D721Med (cell line): ENCODE data around the gene TCF4.

Source experiments
- DNase-seq: peaks from one replicate; pipeline ENCODE4 v3.0.0; 2011; ENCODE audit warnings: low spot score; ENCODE audit not compliant: insufficient read length
- FAIRE-seq: peaks from 2 replicates; lab custom pipeline; 2011; peaks lifted over from hg19 to GRCh38; lab: Jason Lieb, UNC
- TF ChIP-seq, protein P1 (sequence below): IDR thresholded peaks from 2 replicates; pipeline ENCODE4 v1.5.1; 2012; ENCODE audit warnings: mild to moderate bottlenecking, control low read depth; ENCODE audit not compliant: insufficient read depth; ENCODE audit errors: missing control alignments

TCF4 gene

DNA sequence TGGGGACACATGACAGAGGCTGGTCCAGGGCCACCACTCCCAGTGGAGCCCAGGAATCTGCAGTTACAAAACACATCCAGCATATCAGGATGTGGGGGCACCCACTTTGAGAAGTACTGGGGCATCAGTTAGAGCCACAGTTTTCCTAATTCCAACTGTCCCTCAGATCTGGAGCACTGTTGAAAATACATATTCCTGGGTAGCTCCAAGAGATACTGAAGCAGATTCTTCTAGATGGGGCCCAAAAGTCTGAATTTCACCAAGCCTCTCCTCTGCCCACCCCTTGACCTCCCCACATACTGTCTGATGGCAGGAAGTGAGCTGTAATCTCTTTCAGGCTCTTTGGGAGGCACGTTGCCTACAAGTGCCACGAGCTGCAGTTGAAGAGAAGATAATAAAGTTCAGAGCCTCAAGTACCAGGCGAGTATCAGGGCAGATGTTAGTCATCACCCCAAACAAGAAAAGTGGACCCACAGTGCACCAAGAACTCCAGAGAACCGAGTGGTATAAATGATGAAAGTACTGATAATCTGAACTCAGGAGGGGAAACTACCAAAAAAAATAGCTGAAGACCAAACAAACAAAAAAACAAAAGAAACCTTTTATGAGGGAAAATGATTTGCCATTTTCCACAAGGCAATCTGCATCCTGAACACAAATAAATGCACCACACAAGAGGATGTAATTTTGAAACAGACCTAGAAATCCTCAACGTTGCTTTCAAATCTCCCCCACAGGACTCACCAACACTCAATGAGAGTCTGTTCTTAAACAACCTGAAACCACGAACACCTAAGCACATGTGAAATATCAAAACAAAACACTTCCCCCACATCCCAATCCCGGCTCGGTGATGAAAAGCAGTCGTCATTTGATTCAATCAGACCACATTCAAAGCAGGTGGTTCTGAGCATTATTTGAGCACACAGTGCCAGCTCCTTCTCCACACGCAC, 98.7 kb downstream of the TCF4 start:
- TF ChIP-seq, protein P1, sequence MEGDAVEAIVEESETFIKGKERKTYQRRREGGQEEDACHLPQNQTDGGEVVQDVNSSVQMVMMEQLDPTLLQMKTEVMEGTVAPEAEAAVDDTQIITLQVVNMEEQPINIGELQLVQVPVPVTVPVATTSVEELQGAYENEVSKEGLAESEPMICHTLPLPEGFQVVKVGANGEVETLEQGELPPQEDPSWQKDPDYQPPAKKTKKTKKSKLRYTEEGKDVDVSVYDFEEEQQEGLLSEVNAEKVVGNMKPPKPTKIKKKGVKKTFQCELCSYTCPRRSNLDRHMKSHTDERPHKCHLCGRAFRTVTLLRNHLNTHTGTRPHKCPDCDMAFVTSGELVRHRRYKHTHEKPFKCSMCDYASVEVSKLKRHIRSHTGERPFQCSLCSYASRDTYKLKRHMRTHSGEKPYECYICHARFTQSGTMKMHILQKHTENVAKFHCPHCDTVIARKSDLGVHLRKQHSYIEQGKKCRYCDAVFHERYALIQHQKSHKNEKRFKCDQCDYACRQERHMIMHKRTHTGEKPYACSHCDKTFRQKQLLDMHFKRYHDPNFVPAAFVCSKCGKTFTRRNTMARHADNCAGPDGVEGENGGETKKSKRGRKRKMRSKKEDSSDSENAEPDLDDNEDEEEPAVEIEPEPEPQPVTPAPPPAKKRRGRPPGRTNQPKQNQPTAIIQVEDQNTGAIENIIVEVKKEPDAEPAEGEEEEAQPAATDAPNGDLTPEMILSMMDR: no peak
- FAIRE-seq: peak; percentile 98
- no peak for DNase-seq

DNA sequence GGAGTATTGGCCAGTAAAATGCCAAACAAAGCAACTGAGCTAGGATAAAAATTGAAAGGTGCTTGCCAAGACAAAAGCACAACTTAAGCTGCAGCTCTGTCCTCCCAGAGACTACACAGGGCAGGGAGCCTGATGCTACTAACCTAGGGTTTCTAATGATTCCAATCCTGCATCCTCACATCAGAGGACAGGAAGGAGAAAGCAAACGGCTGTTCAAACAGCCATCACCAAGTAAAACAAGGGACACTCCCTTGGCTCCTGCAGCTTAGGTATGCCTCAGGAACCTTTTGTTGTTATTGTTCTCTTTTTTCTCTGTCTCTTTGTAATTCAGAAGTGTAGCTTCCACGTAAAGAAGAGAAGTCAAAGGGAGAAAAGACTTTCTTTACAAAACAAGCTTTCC, 99.5 kb downstream of the TCF4 start:
- no peak for FAIRE-seq
- no peak for DNase-seq
- TF ChIP-seq, protein P1: no peak

DNA sequence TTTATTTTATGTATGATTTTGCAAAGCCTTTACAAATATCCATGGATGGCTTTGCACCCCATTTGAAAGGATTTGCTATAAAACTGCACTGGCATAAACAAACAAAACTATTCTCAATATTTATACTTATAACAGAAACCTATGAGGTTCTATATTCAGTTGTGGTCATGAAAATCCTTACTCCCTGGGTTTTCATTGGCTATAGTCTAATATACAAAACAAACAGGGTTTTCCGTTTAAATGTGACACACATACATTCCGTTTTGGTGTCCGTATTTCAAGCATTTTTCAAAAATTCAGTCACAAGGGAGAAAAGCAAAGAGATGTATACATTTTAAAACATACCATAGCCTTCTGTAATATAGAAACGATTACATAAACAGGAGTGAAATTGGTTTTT, 100.0 kb downstream of the TCF4 start:
- TF ChIP-seq, protein P1: no peak
- DNase-seq (no peak), FAIRE-seq (no peak)

DNA sequence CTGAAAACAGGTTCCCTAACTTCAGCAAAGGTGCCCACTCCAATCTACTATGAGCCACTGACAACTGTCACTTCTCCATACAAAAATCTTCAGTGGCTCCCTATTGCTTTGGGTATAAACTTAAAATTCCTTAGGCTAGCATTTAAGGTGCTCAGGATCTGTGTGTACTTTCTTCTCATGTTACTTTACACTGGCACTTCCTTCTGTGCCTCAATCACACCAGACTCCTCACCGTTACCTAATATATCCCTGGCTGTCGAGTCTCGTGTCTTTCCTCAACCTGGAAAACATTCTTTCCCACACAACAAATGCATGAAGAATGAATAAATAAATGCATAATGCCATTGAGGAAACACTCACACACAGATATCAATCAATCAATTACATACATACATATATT, 101.1 kb downstream of the TCF4 start:
- peak; percentile 96 for FAIRE-seq
- TF ChIP-seq, protein P1: no peak
- no peak for DNase-seq

DNA sequence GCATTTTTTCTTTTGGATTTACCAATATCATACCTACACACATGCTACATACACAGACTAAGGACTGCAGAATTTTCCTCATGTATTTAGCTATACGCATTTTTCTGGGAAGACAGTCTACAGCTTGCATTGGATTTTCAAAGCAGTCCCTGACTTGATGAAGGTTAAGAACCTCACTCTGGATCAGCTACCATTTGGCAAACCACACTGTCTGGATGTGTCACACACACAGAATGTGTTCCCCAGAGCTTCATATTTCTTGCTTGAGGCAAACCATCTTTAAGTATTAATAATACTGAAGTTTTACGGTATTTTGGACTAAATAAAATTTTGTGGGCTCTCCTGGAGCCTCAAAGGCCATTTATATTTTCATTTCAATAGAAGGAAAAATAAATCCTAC, 102.3 kb downstream of the TCF4 start:
- FAIRE-seq (peak; percentile 98), DNase-seq (no peak)
- TF ChIP-seq, protein P1: no peak

DNA sequence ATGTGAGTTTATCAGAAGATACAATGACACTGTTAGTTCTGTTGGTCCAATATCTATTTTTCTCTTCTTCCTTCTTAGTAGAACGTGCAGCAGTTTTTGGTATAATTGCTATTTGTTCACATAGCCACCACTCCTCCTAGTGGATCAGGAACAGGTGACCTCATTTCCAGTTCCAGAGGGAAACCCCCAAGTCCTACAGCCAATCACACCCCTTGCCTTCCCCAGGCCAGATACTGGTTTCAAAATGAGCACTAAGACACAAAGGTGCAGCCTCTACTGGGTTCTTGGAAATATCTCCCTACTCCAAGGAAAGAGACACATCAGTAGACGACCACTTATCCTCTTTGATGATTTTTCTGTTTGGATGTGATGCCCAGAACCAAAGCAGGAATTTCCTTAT, 103.2 kb downstream of the TCF4 start:
- DNase-seq (no peak), FAIRE-seq (no peak)
- TF ChIP-seq, protein P1: no peak

DNA sequence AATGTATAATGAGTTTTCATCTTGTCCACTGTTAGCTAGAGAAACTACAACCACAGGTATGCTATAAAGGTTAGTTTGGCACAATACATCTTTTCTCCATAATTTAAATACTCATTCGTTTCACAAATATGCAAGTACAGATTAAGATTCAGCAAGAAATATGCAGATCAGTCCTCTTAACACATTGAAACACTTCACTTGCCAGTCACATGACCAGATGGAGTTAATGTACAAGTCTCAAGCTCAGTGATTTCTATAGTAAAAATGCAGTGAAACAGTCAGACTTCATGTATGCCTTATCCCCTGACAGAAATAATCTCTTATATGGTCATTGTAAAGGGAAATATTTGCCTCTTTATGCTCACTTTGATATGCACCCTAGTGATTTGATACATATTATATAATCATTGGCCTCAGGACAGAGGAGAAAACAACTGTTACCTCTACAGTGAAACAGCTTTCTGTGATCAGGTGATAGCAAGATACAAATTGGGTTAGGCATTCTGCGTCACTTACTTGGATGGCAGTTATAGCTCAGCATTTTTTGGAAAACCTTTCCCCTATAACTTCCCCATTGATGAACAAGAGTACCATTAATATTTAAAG, 104.6 kb downstream of the TCF4 start:
- no peak for DNase-seq
- FAIRE-seq: no peak
- TF ChIP-seq, protein P1: no peak
